Measurements from ENCODE around the gene ZBTB21. TPM values are rescaled to one million over a fixed set of nuclear protein-coding genes. Genes with fewer than 3 reads are reported as not detected.

The ZBTB21 gene
- total RNA-seq, 1 experiment from 2014 or later, result 18.1 TPM

GRCh38 chr21:41964171-41964570 lies 46.0 kb downstream of the ZBTB21 start:
- Histone ChIP-seq H3K27me3 (ENCODE audit: insufficient read depth, low read length) (no peaks in the 10 kb centered on the region), H4K8ac (replicated peaks; ENCODE audit: insufficient read length, low read depth, low read length) (no peak overlapping the region), H2BK20ac (ENCODE audit: low read depth, low read length, poor library complexity, severe bottlenecking) (no peak overlapping the region), H3K18ac (ENCODE audit: insufficient read length, low read depth, low read length) (no peak overlapping the region), H4K5ac (ENCODE audit: insufficient read length, low read depth, low read length) (no peak overlapping the region), H4K20me1 (ENCODE audit: control insufficient read depth, insufficient read depth, insufficient read length) (no peaks in the 10 kb centered on the region), H3K4ac (ENCODE audit: low read depth, low read length) (no peak overlapping the region), H4K91ac (ENCODE audit: insufficient read length, low read depth, low read length) (no peak overlapping the region), H3K23me2 (ENCODE audit: insufficient read length, low read depth, low read length, poor library complexity, severe bottlenecking) (no peaks in the 10 kb centered on the region), H2AFZ (ENCODE audit: low read length) (no peak overlapping the region), H3K4me2 (ENCODE audit: insufficient read depth, insufficient read length, low read length) (no peak overlapping the region), H3K14ac (ENCODE audit: insufficient read depth, low read length) (no peak overlapping the region), H3K4me1 (ENCODE audit: insufficient read depth, low read length) (no peaks in the 10 kb centered on the region), H3K9ac (ENCODE audit: extremely low read depth, insufficient read length, low read length) (no peak overlapping the region), H2BK15ac (ENCODE audit: low read depth, low read length) (no peak overlapping the region), H3T11ph (ENCODE audit: low read length) (no peak overlapping the region), H3K9me3 (ENCODE audit: control insufficient read depth, low read depth, low read length) (no peaks in the 10 kb centered on the region), H2BK120ac (ENCODE audit: low read depth, low read length, poor library complexity, severe bottlenecking) (no peak overlapping the region), H3K56ac (ENCODE audit: insufficient read length, low read depth, low read length) (no peak overlapping the region), H2BK5ac (ENCODE audit: insufficient read length, low read length) (no peak overlapping the region), H3K23ac (ENCODE audit: insufficient read length, low read depth, low read length) (no peak overlapping the region), H3K79me1 (ENCODE audit: insufficient read depth, low read depth, low read length, poor library complexity, severe bottlenecking) (no peaks in the 10 kb centered on the region), H2BK12ac (ENCODE audit: insufficient read length, low read depth, low read length) (no peak overlapping the region), H3K79me2 (ENCODE audit: insufficient read depth, low read length) (no peaks in the 10 kb centered on the region), H2AK5ac (ENCODE audit: insufficient read length, low read length) (no peak overlapping the region), H3K27ac (ENCODE audit: insufficient read length, low read depth, low read length) (no peak overlapping the region)
- peaks cover 33 to 35% of the 10 kb centered on the region in 2 experiments for H3K4me1 Mint-ChIP-seq
- H3K9me3 Mint-ChIP-seq, result no peaks in the 10 kb centered on the region
- H3K27me3 Mint-ChIP-seq (ENCODE audit: low read depth), result peaks cover 10% of the 10 kb centered on the region
- no peak overlapping the region for H3K27ac Mint-ChIP-seq
- no peak for TF ChIP-seq CTCF (conservative IDR thresholded peaks at IDR 0.05)
- no CpG with 5 or more reads among the region's 8 CpGs for WGBS (ENCODE audit: extremely low coverage, insufficient read length, low lambda C conversion rate)
- no peak overlapping the region for H3K4me3 Mint-ChIP-seq
- no peak for DNase-seq
- no peaks in the 10 kb centered on the region for H3K36me3 Mint-ChIP-seq (ENCODE audit: insufficient read depth in 1 of 3, low read depth in 3 of 3)
